ENCODE measurements around the gene CUBN. TPM values are rescaled to one million over a fixed set of nuclear protein-coding genes. Genes with fewer than 3 reads are reported as not detected.

The CUBN gene
- polyA plus RNA-seq, 1 experiment = 0.76 TPM

DNA sequence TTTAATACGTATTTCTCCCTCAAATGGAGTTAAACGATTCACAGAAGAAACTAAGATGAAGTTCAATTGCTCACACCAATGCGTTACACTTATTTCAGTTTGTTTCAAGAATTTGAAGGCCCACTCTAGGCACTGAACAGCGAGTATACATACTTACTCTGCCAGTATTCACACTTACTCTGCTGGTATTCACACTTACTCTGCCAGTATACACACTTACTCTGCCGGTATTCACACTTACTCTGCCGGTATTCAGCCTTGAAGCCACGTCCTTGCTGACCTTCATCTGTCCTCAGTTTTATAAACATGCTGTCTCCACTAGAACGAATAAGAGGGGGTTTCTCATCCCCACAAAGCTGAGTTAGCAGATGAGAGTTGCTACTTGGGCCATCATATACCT is 86.0 kb downstream of the CUBN start:
- TF ChIP-seq CTCF (IDR thresholded peaks at IDR 0.05; ENCODE audit: low read depth, low read length) = no peak
- no peaks in the 10 kb centered on the region for H3K9me3 ChIP-seq (ENCODE audit: control insufficient read depth, insufficient read depth, low read length)
- ChIA-PET CTCF (interaction anchor here (0.6 kb wide), 1 partner anchor 179 kb away, joined by 4 read pairs; no protein-coding TSS in a partner anchor), POLR2A (no interaction called here)
- H3K27me3 ChIP-seq (ENCODE audit: control insufficient read depth, insufficient read depth, low read length) = no peaks in the 10 kb centered on the region
- DNase-seq (ENCODE audit: low read depth, low spot score) = no peak
- no peak overlapping the region for H3K27ac ChIP-seq (ENCODE audit: low read depth, low read length)
- H3K4me3 ChIP-seq (ENCODE audit: low read depth, low read length) = no peak overlapping the region

- CTCF ChIA-PET = no interaction called here
- no peak for DNase-seq (ENCODE audit: low read depth, low spot score)
Measured at GRCh38 chr10:17041626-17042520, 87.7 kb downstream of the CUBN start.

DNA sequence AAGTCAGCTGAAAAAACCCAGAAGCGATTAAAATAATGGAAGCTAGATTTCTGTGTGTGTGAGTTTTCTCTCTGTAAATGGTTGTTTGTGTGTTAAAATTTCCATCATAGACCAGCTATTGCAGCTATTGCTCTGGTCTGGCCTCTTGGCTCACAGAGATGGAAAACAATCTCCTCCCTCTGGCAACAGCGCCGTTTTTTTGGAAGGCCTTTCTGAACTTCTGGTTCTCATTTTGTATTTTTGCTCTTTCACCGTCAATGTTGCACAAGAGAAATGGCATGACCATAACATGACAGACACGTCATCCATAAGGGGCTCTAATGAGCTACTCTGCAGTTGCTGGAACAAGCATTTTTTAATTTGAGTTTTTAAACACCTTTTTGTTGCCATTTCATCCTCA is 91.0 kb downstream of the CUBN start:
- no peak for TF ChIP-seq CTCF (IDR thresholded peaks at IDR 0.05; ENCODE audit: low read depth, low read length)
- Histone ChIP-seq H3K27ac (ENCODE audit: low read depth, low read length) (no peak overlapping the region), H3K4me3 (ENCODE audit: low read depth, low read length) (no peak overlapping the region), H3K9me3 (ENCODE audit: control insufficient read depth, insufficient read depth, low read length) (no peaks in the 10 kb centered on the region), H3K27me3 (ENCODE audit: control insufficient read depth, insufficient read depth, low read length) (no peaks in the 10 kb centered on the region)
- CTCF ChIA-PET = no interaction called here
- DNase-seq (ENCODE audit: low read depth, low spot score) = no peak
- POLR2A ChIA-PET = no interaction called here

More at GRCh38 chr10:17041626-17042520, 87.7 kb downstream of the CUBN start:
- POLR2A ChIA-PET = interaction anchor here (0.5 kb wide), 1 partner anchor 1860 kb away, joined by 3 read pairs; no protein-coding TSS in a partner anchor
- Histone ChIP-seq H3K27ac (ENCODE audit: low read depth, low read length) (no peak overlapping the region), H3K27me3 (ENCODE audit: control insufficient read depth, insufficient read depth, low read length) (no peaks in the 10 kb centered on the region), H3K4me3 (ENCODE audit: low read depth, low read length) (no peak overlapping the region), H3K9me3 (ENCODE audit: control insufficient read depth, insufficient read depth, low read length) (no peaks in the 10 kb centered on the region)
- TF ChIP-seq CTCF (IDR thresholded peaks at IDR 0.05; ENCODE audit: low read depth, low read length) = no peak

- Histone ChIP-seq H3K27ac (ENCODE audit: low read depth, low read length) (no peak overlapping the region), H3K9me3 (ENCODE audit: control insufficient read depth, insufficient read depth, low read length) (no peaks in the 10 kb centered on the region), H3K27me3 (ENCODE audit: control insufficient read depth, insufficient read depth, low read length) (no peaks in the 10 kb centered on the region), H3K4me3 (ENCODE audit: low read depth, low read length) (no peak overlapping the region)
- ChIA-PET POLR2A (no interaction called here), CTCF (no interaction called here)
- no peak for DNase-seq (ENCODE audit: low read depth, low spot score)
- TF ChIP-seq CTCF (IDR thresholded peaks at IDR 0.05; ENCODE audit: low read depth, low read length) = no peak
Measured at GRCh38 chr10:17037910-17038309, 91.7 kb downstream of the CUBN start.

- POLR2A ChIA-PET = interaction anchor here (1.1 kb wide), 1 partner anchor 35 kb away, joined by 3 read pairs; no protein-coding TSS in a partner anchor
- TF ChIP-seq CTCF (IDR thresholded peaks at IDR 0.05; ENCODE audit: low read depth, low read length) = no peak
- H3K9me3 ChIP-seq (ENCODE audit: control insufficient read depth, insufficient read depth, low read length) = no peaks in the 10 kb centered on the region
- H3K27me3 ChIP-seq (ENCODE audit: control insufficient read depth, insufficient read depth, low read length) = no peaks in the 10 kb centered on the region
- CTCF ChIA-PET = no interaction called here
- no peak for DNase-seq (ENCODE audit: low read depth, low spot score)
- H3K27ac ChIP-seq (ENCODE audit: low read depth, low read length) = no peak overlapping the region
- no peak overlapping the region for H3K4me3 ChIP-seq (ENCODE audit: low read depth, low read length)
Measured at GRCh38 chr10:17035446-17035845, 94.2 kb downstream of the CUBN start.
